Natural killer cell (primary cell): Measurements from ENCODE around the gene TCN1. TPM values are rescaled to one million over a fixed set of nuclear protein-coding genes. Genes with fewer than 3 reads are reported as not detected.

Experiments used
- ATAC-seq, 3 donors: fragments of 150-1000 bp in 2 of 3; fragments of 200-7000 bp in 1 of 3; cut with Tn5 transposase; 1 replicate in 1 of 3; 2 replicates in 2 of 3; pipeline ENCODE4 v1.10.0; 2021; ENCODE audit warnings: mild to moderate bottlenecking in 2 of 3, moderate library complexity in 2 of 3
- DNase-seq, 2 donors: peaks; one replicate each; pipeline versions ENCODE4 v3.0.0 to v3.0.0-alpha.2; 2013 to 2021; ENCODE audit warnings: mixed read lengths in 1 of 2
- H3K27ac ChIP-seq: one replicate; pipeline ENCODE4 v1.5.1; 2013; ENCODE audit warnings: mild to moderate bottlenecking, low read length
- H3K27me3 ChIP-seq: one replicate; pipeline ENCODE4 v1.6.1; 2013; ENCODE audit warnings: low read length; ENCODE audit not compliant: control insufficient read depth, insufficient read depth
- H3K36me3 ChIP-seq: one replicate; pipeline ENCODE4 v1.6.1; 2013; ENCODE audit warnings: low read length; ENCODE audit not compliant: control insufficient read depth, insufficient read depth
- H3K4me1 ChIP-seq: one replicate; pipeline ENCODE4 v1.6.1; 2013; ENCODE audit warnings: low read length; ENCODE audit not compliant: control insufficient read depth, insufficient read depth
- H3K4me3 ChIP-seq: one replicate; pipeline ENCODE4 v1.5.1; 2013; ENCODE audit warnings: low read length
- H3K9me3 ChIP-seq: one replicate; pipeline ENCODE4 v1.6.1; 2013; ENCODE audit warnings: low read length; ENCODE audit not compliant: control insufficient read depth, insufficient read depth
- H3K27ac Mint-ChIP-seq, 2 donors: one replicate each; pipeline ENCODE4 v1.8.0; 2022; ENCODE audit warnings: mild to moderate bottlenecking in 2 of 2, mixed read lengths in 2 of 2, moderate library complexity in 1 of 2
- H3K27me3 Mint-ChIP-seq, 2 donors: one replicate each; pipeline ENCODE4 v1.8.0; 2022; ENCODE audit warnings: low read depth in 2 of 2, mixed read lengths in 2 of 2
- H3K36me3 Mint-ChIP-seq: one replicate; pipeline ENCODE4 v1.8.0; 2022; ENCODE audit warnings: mixed read lengths
- H3K4me1 Mint-ChIP-seq, 2 donors: one replicate each; pipeline ENCODE4 v1.8.0; 2022; ENCODE audit warnings: mixed read lengths in 2 of 2
- H3K4me3 Mint-ChIP-seq: one replicate; pipeline ENCODE4 v1.8.0; 2022; ENCODE audit warnings: mild to moderate bottlenecking, moderate library complexity, mixed read lengths
- H3K9me3 Mint-ChIP-seq, 2 donors: one replicate each; pipeline ENCODE4 v1.8.0; 2022; ENCODE audit warnings: mixed read lengths in 2 of 2
- WGBS: methylation state at CpG from one replicate; pipeline ENCODE4 v1.1.7; 2013; ENCODE audit warnings: missing lambda C conversion rate; ENCODE audit not compliant: insufficient coverage; 5-methylcytosine and 5-hydroxymethylcytosine counted together
- intact Hi-C: fragments of 100-400 bp; cut with micrococcal nuclease; formaldehyde crosslinking; loops from one replicate; pipeline ENCODE4 v1.14.2; 2022
- total RNA-seq, 4 donors: library from RNA; stranded (reverse); fragments of 120-200 nt in 1 of 4; gene quantifications; one replicate each; pipeline versions ENCODE4 v1.2.3 to v1.2.4, GENCODE V29; 2013 to 2022
- TF ChIP-seq, protein P1 (sequence below): fragments of 200-600 bp; IDR thresholded peaks from one replicate; pipeline ENCODE4 v1.8.0; 2022; ENCODE audit warnings: antibody characterized with exemption

TCN1 gene
- total RNA-seq, 3 donors from 2014 or later (not counting 1 experiment from before 2014, with no cell fraction given), result 0.50 to 30.8 TPM; not detected in 1

DNA sequence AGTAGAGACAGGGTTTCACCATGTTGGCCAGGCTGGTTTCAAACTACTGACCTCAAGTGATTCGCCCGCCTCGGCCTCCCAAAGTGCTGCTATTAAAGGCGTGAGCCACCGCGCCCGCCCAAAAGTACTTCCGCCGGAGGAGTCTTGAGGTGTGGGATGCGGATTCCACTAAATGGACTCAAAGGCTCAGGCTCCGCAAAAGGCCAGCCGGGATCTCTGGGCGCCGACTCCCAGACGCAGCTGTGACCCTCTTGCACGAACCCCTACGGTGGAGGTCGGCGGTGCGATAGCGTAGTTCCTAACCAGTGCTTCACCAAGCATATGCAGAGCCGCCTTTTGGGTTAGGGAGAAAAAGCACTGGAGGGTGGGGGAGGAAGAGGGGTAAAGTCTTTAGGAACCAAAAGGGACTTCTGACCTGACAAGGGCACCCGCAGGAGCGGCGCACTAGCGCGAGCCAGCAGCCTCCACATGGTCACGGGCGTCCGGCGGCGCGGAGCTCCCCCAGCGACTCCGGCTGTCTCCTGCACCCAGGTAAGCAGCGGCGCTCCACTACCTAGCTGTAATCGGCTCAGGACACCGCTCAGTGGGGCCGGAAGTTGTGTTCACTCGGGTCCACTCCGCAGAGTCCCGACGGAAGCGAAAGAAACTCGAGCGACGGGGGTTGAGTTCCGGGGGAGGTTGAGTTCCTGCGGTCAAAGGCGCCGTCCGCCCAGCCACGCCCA, 55.9 kb downstream of the TCN1 start, which contains the start of gene MRPL16:
TSS of gene MRPL16 (minus strand) at position 590 of the 722 bp plus-strand sequence. CDS start at position 470, 120 bp downstream.
- WGBS, result 0% methylated on average over 54 of the region's 54 CpGs
- Mint-ChIP-seq H3K4me3 (peak within 1 kb of the TSS; percentile 91), H3K27ac (peak within 1 kb of the TSS; percentile 81 to 90), H3K9me3 (no peaks in the 10 kb centered on the region), H3K27me3 (peaks cover 0 to 2% of the 10 kb centered on the region in 2 donors), H3K4me1 (peaks cover 12 to 24% of the 10 kb centered on the region in 2 donors), H3K36me3 (peaks cover 6% of the 10 kb centered on the region)
- Histone ChIP-seq H3K4me1 (peaks cover 13% of the 10 kb centered on the region), H3K27ac (peak within 1 kb of the TSS; percentile 69), H3K9me3 (no peaks in the 10 kb centered on the region), H3K4me3 (peak within 1 kb of the TSS; percentile 59), H3K36me3 (peaks cover 26% of the 10 kb centered on the region), H3K27me3 (no peaks in the 10 kb centered on the region)
- peak; percentile 79 to 95 for DNase-seq
- TF ChIP-seq, protein P1, sequence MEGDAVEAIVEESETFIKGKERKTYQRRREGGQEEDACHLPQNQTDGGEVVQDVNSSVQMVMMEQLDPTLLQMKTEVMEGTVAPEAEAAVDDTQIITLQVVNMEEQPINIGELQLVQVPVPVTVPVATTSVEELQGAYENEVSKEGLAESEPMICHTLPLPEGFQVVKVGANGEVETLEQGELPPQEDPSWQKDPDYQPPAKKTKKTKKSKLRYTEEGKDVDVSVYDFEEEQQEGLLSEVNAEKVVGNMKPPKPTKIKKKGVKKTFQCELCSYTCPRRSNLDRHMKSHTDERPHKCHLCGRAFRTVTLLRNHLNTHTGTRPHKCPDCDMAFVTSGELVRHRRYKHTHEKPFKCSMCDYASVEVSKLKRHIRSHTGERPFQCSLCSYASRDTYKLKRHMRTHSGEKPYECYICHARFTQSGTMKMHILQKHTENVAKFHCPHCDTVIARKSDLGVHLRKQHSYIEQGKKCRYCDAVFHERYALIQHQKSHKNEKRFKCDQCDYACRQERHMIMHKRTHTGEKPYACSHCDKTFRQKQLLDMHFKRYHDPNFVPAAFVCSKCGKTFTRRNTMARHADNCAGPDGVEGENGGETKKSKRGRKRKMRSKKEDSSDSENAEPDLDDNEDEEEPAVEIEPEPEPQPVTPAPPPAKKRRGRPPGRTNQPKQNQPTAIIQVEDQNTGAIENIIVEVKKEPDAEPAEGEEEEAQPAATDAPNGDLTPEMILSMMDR, result no peak
- ATAC-seq, result peak; percentile 97 to 99 (median 98)
- intact Hi-C loops, result loop anchor here (2.0 kb wide), 2 partner anchors 56 to 142 kb away; partner anchors contain the start of genes PATL1 and STX3

DNA sequence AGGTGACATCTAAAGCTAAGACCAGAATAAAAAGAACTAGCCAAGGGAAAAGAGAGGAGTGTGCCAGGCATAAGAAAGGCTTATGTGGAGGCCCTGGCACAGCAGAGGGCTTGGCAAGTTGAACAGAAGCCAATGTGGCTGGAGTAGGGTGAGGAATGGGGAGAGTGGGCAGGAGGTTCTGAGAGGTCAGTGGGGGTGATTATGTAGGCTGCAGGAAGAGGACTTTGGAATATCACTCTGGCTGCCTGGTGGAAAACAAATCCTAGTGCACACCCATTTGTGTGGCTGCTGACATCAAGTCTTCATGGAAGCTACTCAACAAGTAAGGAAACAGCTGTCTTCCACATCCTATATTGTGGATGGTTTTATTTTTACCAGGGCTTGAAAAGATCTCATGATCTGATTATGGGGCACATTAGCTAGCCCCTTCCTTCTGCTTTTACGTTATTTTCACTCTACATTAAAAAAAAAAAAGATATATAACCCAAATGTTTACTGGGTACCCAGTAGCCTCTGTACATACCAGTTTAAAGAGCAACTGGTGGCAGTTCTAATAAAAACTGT, 59.2 kb downstream of the TCN1 start:
- Histone ChIP-seq H3K4me3 (no peak overlapping the region), H3K9me3 (no peaks in the 10 kb centered on the region), H3K27ac (no peak overlapping the region), H3K36me3 (peaks cover 28% of the 10 kb centered on the region), H3K27me3 (no peaks in the 10 kb centered on the region), H3K4me1 (peaks cover 13% of the 10 kb centered on the region)
- Mint-ChIP-seq H3K36me3 (peaks cover 6% of the 10 kb centered on the region), H3K4me1 (peaks cover 12 to 25% of the 10 kb centered on the region in 2 donors), H3K27me3 (peaks cover 0 to 2% of the 10 kb centered on the region in 2 donors), H3K9me3 (no peaks in the 10 kb centered on the region), H3K4me3 (no peak overlapping the region), H3K27ac (peak overlapping the region in 1 of 2 donors; percentile 31)
- intact Hi-C loops, result loop anchor here (10.0 kb wide), 1 partner anchor 252 kb away; no protein-coding TSS in a partner anchor
- no CpG with 5 or more reads among the region's 1 CpG for WGBS
- ATAC-seq, result no peak
- DNase-seq, result no peak
- TF ChIP-seq, protein P1, result no peak

DNA sequence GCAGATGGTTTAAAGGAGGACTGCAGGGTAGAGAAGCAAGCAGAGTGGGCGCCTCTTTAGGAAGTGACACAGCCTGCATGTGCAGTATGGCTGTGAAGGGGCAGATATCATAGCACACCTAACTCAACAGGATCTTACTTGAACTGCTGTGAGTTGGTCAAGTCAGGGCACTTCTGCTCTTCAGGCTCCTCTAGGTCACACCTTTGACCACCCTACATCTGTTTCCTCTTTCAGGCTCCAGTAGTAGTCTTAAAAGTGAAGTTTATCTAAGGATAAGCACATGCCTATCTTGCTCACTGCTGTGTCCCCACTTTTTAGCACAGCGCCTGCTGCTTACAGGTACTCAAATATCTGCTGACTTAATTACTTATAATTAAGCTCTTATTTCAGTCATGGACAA, 62.2 kb downstream of the TCN1 start:
- H3K4me3 Mint-ChIP-seq, result no peak overlapping the region
- peaks cover 0 to 12% of the 10 kb centered on the region in 2 donors for H3K4me1 Mint-ChIP-seq
- no peaks in the 10 kb centered on the region for H3K27me3 Mint-ChIP-seq
- ATAC-seq (no peak), DNase-seq (no peak)
- H3K36me3 Mint-ChIP-seq, result peaks cover 6% of the 10 kb centered on the region
- Histone ChIP-seq H3K27me3 (no peaks in the 10 kb centered on the region), H3K4me1 (no peaks in the 10 kb centered on the region), H3K27ac (no peak overlapping the region), H3K9me3 (no peaks in the 10 kb centered on the region), H3K36me3 (peaks cover 28% of the 10 kb centered on the region), H3K4me3 (no peak overlapping the region)
- 83% methylated on average over 2 of the region's 2 CpGs for WGBS
- no peaks in the 10 kb centered on the region for H3K9me3 Mint-ChIP-seq
- TF ChIP-seq, protein P1, result no peak
- intact Hi-C loops, result loop anchor here (10.0 kb wide), 1 partner anchor 249 kb away; no protein-coding TSS in a partner anchor
- H3K27ac Mint-ChIP-seq, result no peak overlapping the region

Other genes starting within 250 kb of the TCN1 start
- 10 to 100 TPM; 56.8 to 69.4 (median 58.1) TPM for gene PATL1, start 197.4 kb downstream of the TCN1 start, total RNA-seq
- not detected for gene OR10V1, start 152.6 kb downstream of the TCN1 start, total RNA-seq
- gene STX3, start 111.1 kb downstream of the TCN1 start, total RNA-seq, result 10 to 100 TPM in 2 of 3 donors, 1 to 10 TPM in 1; 6.8 to 19.1 (median 17.0) TPM
- 10 to 100 TPM; 34.9 to 38.0 (median 37.5) TPM for gene MRPL16, start 55.7 kb downstream of the TCN1 start, total RNA-seq
- gene CBLIF, start 21.0 kb downstream of the TCN1 start, total RNA-seq, result not detected
- not detected for gene OOSP3, start 12.3 kb upstream of the TCN1 start, total RNA-seq
- under 1 TPM in 1 of 3 donors, not detected in 2; 0.48 TPM for gene OOSP1, start 71.9 kb upstream of the TCN1 start, total RNA-seq
- not detected for gene OOSP4A, start 97.5 kb upstream of the TCN1 start, total RNA-seq
- not detected for gene OOSP4B, start 150.7 kb upstream of the TCN1 start, total RNA-seq
- not detected for gene OOSP2, start 173.9 kb upstream of the TCN1 start, total RNA-seq
- 10 to 100 TPM in 1 of 3 donors, 1 to 10 TPM in 1, not detected in 1; 1.4 to 62.9 TPM for gene MS4A3, start 190.2 kb upstream of the TCN1 start, total RNA-seq
- gene MS4A2, start 222.2 kb upstream of the TCN1 start, total RNA-seq, result 10 to 100 TPM in 1 of 3 donors, 1 to 10 TPM in 1, not detected in 1; 4.1 to 40.3 TPM